Measurements from ENCODE around the gene L2HGDH.
"Not testable (repeated sequence)": the region's sequence is repeated elsewhere in the genome, so short reads cannot be mapped to it uniquely, and the experiment has no call there.

Gene L2HGDH

DNA sequence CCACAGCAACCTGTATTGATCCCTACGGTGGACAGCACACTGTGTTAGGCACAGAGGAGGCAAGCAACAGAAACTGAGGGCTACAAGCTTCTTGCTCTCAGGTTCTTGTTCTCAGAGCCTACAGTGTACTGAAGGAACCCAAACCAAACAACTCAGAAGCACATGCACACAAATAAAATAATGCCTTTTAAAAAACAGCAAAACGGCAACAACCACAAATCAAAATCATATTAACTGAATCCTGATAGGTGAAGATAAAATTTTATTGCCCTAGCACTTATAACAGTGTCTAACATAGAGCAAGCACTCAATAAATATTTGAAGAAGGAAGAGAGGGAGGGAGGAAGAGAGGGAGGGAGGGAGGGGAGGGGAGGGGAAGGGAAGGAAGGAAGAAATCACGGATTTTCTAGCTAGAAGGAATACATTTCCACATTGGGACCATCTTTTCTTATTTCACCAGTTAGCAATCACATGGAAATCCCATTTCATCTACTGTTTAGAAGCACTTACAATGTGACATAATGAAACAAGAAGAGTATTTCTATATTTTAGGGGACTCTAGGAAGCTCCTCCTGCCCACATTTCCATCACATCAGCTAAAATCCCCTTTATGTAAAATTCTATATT lies 27.3 kb upstream of the L2HGDH start:
- no peak for DNase-seq

DNA sequence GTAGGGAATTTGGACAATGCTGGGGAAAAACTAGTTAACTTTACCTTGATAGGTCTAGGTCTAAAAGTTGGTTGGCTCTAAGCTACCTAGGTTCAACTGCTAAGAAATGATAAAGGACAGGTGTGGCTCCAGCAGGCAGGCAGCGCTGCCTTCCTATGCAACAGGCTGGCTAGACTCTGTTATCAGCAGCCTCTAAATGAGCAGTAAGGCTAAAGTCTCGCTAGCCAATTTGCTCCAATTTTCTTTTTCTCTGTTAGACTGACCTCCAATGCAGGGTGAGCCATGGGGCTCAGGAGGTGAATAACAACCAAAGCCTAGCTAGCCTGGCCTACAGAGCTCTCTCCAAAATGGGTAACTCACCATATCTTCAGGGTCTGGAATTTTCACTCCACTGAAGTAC lies 26.6 kb upstream of the L2HGDH start:
- DNase-seq: no peak

DNA sequence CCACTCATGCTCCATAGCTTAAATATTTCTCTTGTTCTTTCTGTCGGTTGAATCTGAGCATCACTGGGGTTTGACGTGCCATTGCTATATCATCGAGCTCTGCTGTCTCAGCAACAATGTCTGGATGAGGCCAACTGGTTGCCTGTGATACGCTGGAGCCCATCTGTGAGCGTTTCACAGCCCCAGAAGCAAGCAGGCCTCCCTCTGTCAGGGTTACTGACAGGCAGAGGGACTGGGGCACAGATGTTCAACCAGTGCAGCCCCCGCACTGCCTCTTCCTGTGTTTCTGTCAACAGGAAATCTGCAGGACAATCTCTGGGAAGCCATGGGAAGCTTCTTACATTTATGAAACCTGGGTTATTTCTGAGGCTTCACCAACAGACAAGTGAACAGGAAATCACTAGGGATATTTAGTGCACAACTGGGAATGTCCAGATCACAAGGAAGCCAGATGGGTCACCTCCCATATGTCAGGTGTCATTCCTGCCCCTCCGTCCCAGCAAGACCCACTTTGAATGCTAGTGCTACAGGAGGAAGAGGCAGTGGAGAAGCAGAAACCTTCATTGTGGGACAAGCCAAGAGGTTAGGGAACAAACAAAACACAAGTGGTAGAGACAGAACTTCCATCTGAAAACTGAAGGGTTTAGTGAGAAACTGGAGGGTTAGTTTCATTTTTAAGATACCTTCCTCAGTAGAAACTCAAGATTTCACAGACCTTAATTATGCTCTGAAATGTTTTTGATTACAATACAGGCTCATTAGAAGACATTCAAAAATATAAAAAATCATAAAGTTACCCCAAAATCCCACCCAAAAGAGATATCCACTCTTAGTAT lies 24.2 kb upstream of the L2HGDH start:
- DNase-seq: peak; percentile 11

GRCh38 chr14:50335389-50335788 lies 23.4 kb upstream of the L2HGDH start:
- DNase-seq: no peak

DNA sequence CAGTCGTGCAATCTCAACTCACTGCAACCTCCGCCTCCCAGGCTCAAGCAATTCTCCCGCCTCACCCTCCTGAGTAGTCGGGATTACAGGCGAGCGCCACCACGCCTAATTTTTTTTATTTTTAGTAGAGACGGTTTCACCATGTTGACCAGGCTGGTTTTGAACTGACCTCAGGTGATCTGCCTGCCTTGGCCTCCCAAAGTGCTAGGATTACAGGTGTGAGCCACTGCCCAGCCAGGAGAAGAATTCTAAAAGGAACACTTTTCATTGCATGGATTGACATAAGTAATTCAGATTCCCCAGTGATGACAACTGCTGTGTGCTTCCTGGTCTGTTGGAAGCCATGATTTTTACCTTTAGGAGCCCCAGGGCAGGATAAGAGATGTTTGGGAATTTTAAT lies 22.2 kb upstream of the L2HGDH start:
- no peak for DNase-seq

- no peak for DNase-seq
Observed at GRCh38 chr14:50333014-50333509, 21.0 kb upstream of the L2HGDH start.

- DNase-seq: no peak
Observed at GRCh38 chr14:50331596-50331995, 19.6 kb upstream of the L2HGDH start.

GRCh38 chr14:50321009-50321660 lies 9.1 kb upstream of the L2HGDH start:
- DNase-seq: peak; percentile 72

GRCh38 chr14:50320283-50320682 lies 8.3 kb upstream of the L2HGDH start:
- peak; percentile 21 for DNase-seq

GRCh38 chr14:50319721-50320120 lies 7.7 kb upstream of the L2HGDH start:
- DNase-seq: no peak

DNA sequence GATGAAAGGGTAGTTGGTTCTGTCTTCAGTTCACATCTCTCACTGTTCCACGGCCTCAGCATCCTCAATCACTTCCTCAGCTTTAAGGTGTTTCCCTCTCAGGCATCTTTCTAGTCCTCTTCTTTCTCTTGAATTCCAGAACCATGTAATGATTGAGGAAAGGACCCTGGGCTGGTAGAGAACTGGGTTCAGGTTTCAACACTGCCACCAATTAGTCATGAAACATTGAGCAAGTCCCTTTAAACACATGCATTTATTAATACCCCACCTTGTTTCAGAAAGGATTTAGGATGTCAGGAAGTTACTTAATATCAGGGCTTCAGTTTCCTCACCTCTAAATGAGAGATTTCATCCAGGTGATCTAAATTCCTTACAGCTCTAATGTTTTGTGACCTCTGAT lies 7.3 kb upstream of the L2HGDH start:
- no peak for DNase-seq

GRCh38 chr14:50318031-50318626 lies 6.1 kb upstream of the L2HGDH start:
- DNase-seq: no peak

GRCh38 chr14:50314098-50314497 lies 2.1 kb upstream of the L2HGDH start:
- DNase-seq: not testable (repeated sequence)

GRCh38 chr14:50312734-50313054 lies 665 bp upstream of the L2HGDH start:
- DNase-seq: no peak

- DNase-seq: no peak
Observed at GRCh38 chr14:50311337-50311971, 575 bp downstream of the L2HGDH start.

GRCh38 chr14:50310445-50310844 lies 1.6 kb downstream of the L2HGDH start:
- no peak for DNase-seq

GRCh38 chr14:50308363-50308915 lies 3.6 kb downstream of the L2HGDH start:
- DNase-seq: no peak

- no peak for DNase-seq
Observed at GRCh38 chr14:50303744-50304471, 8.1 kb downstream of the L2HGDH start.

DNA sequence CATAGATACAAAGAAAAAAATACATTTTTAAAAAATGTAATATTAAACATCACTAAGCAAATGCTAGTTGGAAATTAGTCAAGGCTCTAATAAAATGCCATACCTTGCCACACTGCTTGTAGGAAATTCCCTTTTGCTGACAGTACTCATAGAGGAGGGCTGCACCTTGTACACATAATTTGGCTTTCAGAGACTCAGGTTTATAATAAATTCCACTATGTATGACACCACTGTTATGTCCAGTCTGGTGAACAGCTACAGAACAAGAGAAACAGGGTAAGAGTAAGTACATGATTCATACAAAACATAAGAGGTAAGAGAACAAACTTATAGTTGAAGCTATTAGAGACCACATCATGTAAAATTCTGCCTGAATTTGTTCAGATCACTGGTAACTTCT lies 10.1 kb downstream of the L2HGDH start:
- DNase-seq: no peak

- no peak for DNase-seq
Observed at GRCh38 chr14:50299585-50299984, 12.4 kb downstream of the L2HGDH start.

- no peak for DNase-seq
Observed at GRCh38 chr14:50290306-50290705, 21.7 kb downstream of the L2HGDH start.

DNA sequence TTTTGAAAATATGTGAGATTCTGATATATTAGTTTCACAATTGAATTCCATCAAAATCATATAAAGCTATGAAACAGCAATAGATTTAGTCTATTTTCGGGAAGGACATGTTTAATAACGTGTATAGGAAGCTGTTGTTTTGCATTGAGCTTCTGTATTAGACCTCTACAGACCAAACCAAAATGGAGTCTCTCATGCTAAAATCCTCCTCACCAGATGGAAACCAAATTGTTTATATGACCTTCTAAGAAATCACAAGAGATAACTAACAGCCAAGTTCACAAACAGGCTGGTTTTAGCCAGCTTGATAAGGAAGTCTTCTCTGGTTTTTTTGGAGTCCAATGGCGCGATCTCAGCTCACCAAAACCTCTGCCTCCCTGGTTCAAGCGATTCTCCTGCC lies 23.9 kb downstream of the L2HGDH start:
- DNase-seq: no peak
